ENCODE data around the gene TRIM62.

Gene TRIM62

GRCh38 chr1:33175865-33176264 is 6.0 kb downstream of the TRIM62 start:
- no peak overlapping the region for H3K4me3 ChIP-seq (ENCODE audit: low read length)
- no peak for TF ChIP-seq CTCF (IDR thresholded peaks at IDR 0.05; ENCODE audit: insufficient read depth, low read depth, low read length, missing control alignments)
- DNase-seq (ENCODE audit: low read depth) = no peak

GRCh38 chr1:33173091-33173490 is 8.8 kb downstream of the TRIM62 start:
- DNase-seq (ENCODE audit: low read depth) = no peak
- TF ChIP-seq CTCF (IDR thresholded peaks at IDR 0.05; ENCODE audit: insufficient read depth, low read depth, low read length, missing control alignments) = no peak
- no peak overlapping the region for H3K4me3 ChIP-seq (ENCODE audit: low read length)

- no peak for DNase-seq (ENCODE audit: low read depth)
- H3K4me3 ChIP-seq (ENCODE audit: low read length) = no peak overlapping the region
- no peak for TF ChIP-seq CTCF (IDR thresholded peaks at IDR 0.05; ENCODE audit: insufficient read depth, low read depth, low read length, missing control alignments)
These were observed 9.6 kb downstream of the TRIM62 start for GRCh38 chr1:33171977-33172813.

GRCh38 chr1:33170351-33171274 is 11.2 kb downstream of the TRIM62 start:
- H3K4me3 ChIP-seq (ENCODE audit: low read length) = no peak overlapping the region
- TF ChIP-seq CTCF (IDR thresholded peaks at IDR 0.05; ENCODE audit: insufficient read depth, low read depth, low read length, missing control alignments) = no peak
- DNase-seq (ENCODE audit: low read depth) = peak; percentile 13

- DNase-seq (ENCODE audit: low read depth) = no peak
- H3K4me3 ChIP-seq (ENCODE audit: low read length) = no peak overlapping the region
- TF ChIP-seq CTCF (IDR thresholded peaks at IDR 0.05; ENCODE audit: insufficient read depth, low read depth, low read length, missing control alignments) = no peak
These were observed 12.4 kb downstream of the TRIM62 start for GRCh38 chr1:33169290-33170055.

GRCh38 chr1:33168556-33169289 is 13.1 kb downstream of the TRIM62 start:
- no peak overlapping the region for H3K4me3 ChIP-seq (ENCODE audit: low read length)
- DNase-seq (ENCODE audit: low read depth) = no peak
- TF ChIP-seq CTCF (IDR thresholded peaks at IDR 0.05; ENCODE audit: insufficient read depth, low read depth, low read length, missing control alignments) = no peak

All from epithelial cell of esophagus (primary cell).